HL-60 (cell line): Measurements from ENCODE around the gene GAB2.

Experiments
- DNase-seq, 2 experiments: peaks; one replicate each; pipeline ENCODE4 v3.0.0-alpha.2; 2010 to 2020; ENCODE audit warnings: low read depth in 1 of 2, low spot score in 1 of 2
- H3K27ac ChIP-seq: fragments of 250-450 bp; sonication (Bioruptor Pico); replicated peaks from 2 replicates; pipeline ENCODE4 v1.5.1; 2020; ENCODE audit warnings: mild to moderate bottlenecking, moderate library complexity
- H3K27me3 ChIP-seq: fragments of 250-450 bp; sonication (Bioruptor Pico); 2 replicates; pipeline ENCODE4 v1.5.1; 2021; ENCODE audit warnings: mild to moderate bottlenecking, moderate library complexity; ENCODE audit not compliant: insufficient read depth, poor library complexity, severe bottlenecking
- H3K4me3 ChIP-seq: replicated peaks from 2 replicates; pipeline ENCODE4 v1.5.1; 2011; ENCODE audit warnings: mild to moderate bottlenecking, control low read depth, low read length; ENCODE audit not compliant: insufficient read depth
- GABPA ChIP-seq: IDR thresholded peaks from 2 replicates; pipeline ENCODE4 v1.6.1; 2012; ENCODE audit warnings: low read depth
- POLR2AphosphoS5 ChIP-seq: IDR thresholded peaks from 2 replicates; pipeline ENCODE4 v1.6.1; 2012; ENCODE audit warnings: low read depth
- SPI1 ChIP-seq: IDR thresholded peaks from 2 replicates; pipeline ENCODE4 v1.6.1; 2012; ENCODE audit warnings: low read depth, mild to moderate bottlenecking, borderline replicate concordance
- TF ChIP-seq, protein P1 (sequence below): IDR thresholded peaks from 2 replicates; pipeline ENCODE4 v1.6.1; 2012; ENCODE audit warnings: low read depth; ENCODE audit not compliant: insufficient replicate concordance
- TF ChIP-seq, protein P2 (sequence below): IDR thresholded peaks from one replicate; pipeline ENCODE4 v1.5.1; 2011; ENCODE audit warnings: low read length, control low read depth, inconsistent platforms; ENCODE audit not compliant: insufficient read depth

GAB2 gene

DNA sequence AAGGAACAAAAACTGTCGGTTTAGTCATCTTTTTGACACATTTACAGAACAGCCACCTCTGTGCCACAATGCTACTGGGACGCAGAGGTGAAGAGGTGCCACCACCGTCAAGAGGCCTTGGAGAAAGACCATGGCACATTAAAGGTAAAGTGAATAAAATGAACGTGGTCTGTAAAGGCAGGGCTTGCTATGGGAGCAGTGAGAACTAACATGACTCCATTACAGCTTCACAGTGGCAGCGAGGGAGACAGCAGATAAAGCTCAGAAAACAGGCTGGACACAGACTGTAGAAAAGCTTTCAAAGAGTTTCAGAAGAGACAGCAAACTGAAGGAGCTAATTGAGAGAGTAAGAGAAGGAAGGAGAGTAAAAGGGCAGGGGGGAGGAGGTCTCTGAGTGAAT is 102.9 kb downstream of the GAB2 start:
- Histone ChIP-seq H3K4me3 (no peak overlapping the region), H3K27me3 (no peaks in the 10 kb centered on the region), H3K27ac (no peak overlapping the region)
- TF ChIP-seq SPI1, result no peak
- TF ChIP-seq, protein P1, sequence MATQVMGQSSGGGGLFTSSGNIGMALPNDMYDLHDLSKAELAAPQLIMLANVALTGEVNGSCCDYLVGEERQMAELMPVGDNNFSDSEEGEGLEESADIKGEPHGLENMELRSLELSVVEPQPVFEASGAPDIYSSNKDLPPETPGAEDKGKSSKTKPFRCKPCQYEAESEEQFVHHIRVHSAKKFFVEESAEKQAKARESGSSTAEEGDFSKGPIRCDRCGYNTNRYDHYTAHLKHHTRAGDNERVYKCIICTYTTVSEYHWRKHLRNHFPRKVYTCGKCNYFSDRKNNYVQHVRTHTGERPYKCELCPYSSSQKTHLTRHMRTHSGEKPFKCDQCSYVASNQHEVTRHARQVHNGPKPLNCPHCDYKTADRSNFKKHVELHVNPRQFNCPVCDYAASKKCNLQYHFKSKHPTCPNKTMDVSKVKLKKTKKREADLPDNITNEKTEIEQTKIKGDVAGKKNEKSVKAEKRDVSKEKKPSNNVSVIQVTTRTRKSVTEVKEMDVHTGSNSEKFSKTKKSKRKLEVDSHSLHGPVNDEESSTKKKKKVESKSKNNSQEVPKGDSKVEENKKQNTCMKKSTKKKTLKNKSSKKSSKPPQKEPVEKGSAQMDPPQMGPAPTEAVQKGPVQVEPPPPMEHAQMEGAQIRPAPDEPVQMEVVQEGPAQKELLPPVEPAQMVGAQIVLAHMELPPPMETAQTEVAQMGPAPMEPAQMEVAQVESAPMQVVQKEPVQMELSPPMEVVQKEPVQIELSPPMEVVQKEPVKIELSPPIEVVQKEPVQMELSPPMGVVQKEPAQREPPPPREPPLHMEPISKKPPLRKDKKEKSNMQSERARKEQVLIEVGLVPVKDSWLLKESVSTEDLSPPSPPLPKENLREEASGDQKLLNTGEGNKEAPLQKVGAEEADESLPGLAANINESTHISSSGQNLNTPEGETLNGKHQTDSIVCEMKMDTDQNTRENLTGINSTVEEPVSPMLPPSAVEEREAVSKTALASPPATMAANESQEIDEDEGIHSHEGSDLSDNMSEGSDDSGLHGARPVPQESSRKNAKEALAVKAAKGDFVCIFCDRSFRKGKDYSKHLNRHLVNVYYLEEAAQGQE, result no peak
- TF ChIP-seq, protein P2, sequence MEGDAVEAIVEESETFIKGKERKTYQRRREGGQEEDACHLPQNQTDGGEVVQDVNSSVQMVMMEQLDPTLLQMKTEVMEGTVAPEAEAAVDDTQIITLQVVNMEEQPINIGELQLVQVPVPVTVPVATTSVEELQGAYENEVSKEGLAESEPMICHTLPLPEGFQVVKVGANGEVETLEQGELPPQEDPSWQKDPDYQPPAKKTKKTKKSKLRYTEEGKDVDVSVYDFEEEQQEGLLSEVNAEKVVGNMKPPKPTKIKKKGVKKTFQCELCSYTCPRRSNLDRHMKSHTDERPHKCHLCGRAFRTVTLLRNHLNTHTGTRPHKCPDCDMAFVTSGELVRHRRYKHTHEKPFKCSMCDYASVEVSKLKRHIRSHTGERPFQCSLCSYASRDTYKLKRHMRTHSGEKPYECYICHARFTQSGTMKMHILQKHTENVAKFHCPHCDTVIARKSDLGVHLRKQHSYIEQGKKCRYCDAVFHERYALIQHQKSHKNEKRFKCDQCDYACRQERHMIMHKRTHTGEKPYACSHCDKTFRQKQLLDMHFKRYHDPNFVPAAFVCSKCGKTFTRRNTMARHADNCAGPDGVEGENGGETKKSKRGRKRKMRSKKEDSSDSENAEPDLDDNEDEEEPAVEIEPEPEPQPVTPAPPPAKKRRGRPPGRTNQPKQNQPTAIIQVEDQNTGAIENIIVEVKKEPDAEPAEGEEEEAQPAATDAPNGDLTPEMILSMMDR, result no peak
- no peak for TF ChIP-seq GABPA
- TF ChIP-seq POLR2AphosphoS5, result no peak
- no peak for DNase-seq

DNA sequence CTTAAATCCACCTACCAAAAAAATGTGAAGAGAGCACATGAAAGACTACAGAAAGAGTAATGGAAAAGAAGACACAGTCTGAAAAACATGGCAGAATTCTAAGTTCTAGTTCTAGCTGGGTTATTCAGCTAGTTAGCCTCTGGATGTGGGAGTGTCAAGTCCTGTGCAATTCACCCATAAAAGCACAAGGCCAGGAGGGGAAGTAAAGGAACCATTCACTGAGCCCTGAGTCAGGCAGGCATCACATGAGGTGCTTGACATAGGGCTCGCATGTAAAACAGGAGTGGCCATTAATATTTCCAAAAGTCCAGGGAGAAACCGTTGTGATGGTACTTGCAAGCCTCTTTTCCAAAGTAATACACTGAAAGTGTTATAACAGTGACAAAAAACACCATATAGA is 103.7 kb downstream of the GAB2 start:
- peak; percentile 38; the same call in 1 of the 2 replicates for TF ChIP-seq SPI1
- TF ChIP-seq, protein P2, result no peak
- H3K27me3 ChIP-seq, result no peaks in the 10 kb centered on the region
- peak in 1 of 2 experiments; percentile 61 for DNase-seq

DNA sequence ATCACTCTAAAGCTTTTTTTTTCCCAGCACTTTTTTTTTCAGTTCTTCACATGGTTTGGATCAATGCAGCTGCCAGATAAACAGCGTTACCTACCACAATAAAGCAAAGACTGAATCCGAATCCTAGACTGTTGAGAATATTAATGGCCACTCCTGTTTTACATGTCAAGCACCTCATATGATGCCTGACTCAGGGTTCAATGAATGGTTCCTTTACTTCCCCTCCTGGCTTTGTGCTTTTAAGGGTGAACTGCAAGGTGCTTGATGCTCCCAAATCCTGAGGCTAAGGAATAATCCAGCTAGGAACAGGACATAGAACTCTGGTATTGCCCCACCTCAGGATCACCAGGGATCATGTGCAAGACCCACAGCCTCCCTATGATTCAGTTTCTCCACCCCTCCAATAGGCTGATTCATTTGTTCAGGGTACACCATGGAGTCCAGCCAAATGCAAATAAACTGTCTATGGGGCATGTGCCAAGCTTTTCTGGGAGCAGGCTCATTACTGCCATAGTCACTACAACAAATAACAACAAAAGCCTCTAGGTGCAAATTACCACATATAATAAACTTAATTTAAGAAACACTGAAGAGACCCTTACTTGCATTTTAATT is 104.3 kb downstream of the GAB2 start:
- H3K27ac ChIP-seq, result peak overlapping the region; percentile 29
- no peak for DNase-seq
- TF ChIP-seq POLR2AphosphoS5, result no peak
- no peak for TF ChIP-seq SPI1
- TF ChIP-seq, protein P2, result no peak
- H3K4me3 ChIP-seq, result no peak overlapping the region
- H3K27me3 ChIP-seq, result no peaks in the 10 kb centered on the region

More for the DNA sequence above, 103.7 kb downstream of the GAB2 start:
- Histone ChIP-seq H3K27ac (peak overlapping the region; percentile 29), H3K4me3 (no peak overlapping the region)

DNA sequence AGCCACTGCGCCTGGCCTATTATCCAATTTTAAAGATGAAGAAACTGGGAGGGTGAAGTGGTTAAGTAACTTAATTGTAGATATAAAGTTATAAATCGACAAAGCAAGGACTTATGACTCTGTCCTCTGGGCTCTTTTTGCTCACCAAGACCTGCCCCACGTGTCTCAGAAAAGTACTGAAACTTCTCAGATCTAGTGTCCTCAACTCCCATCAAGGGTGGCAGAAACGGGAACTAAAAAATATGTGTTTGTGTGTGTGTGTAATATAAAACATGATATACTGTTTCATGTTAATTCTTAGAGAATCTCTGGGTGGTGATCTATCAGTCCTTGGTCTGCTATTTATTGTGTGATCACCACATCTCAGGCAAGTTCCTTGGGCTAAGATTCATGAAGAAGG is 104.9 kb downstream of the GAB2 start:
- no peaks in the 10 kb centered on the region for H3K27me3 ChIP-seq
- H3K27ac ChIP-seq, result peak overlapping the region; percentile 22
- H3K4me3 ChIP-seq, result no peak overlapping the region
- DNase-seq, result peak in 1 of 2 experiments; percentile 36
- TF ChIP-seq POLR2AphosphoS5, result no peak
- no peak for TF ChIP-seq SPI1
- TF ChIP-seq, protein P1, result no peak
- TF ChIP-seq, protein P2, result no peak
- no peak for TF ChIP-seq GABPA
